Left ventricle myocardium superior (tissue), 1 donor: ENCODE measurements around the gene CH25H. TPM values are rescaled to one million over a fixed set of nuclear protein-coding genes. Genes with fewer than 3 reads are reported as not detected.

Experiments
- ATAC-seq: fragments of 200-7000 bp; cut with Tn5 transposase; one replicate; pipeline ENCODE4 v1.9.1; 2020; ENCODE audit warnings: mild to moderate bottlenecking, moderate library complexity
- DNase-seq: peaks from one replicate; pipeline ENCODE4 v3.0.0-alpha.2; 2020
- intact Hi-C: fragments of 100-400 bp; cut with micrococcal nuclease; formaldehyde crosslinking; loops from one replicate; pipeline ENCODE4 v1.11.0; 2022
- total RNA-seq: library from RNA; stranded (reverse); fragmentation: NEBNext Ultra II Directional; extraction: Animal tissue kit (Norgen Biotek cat#: 25700); gene quantifications from one replicate; pipeline ENCODE4 v1.2.1, GENCODE V29; 2021
- donor health status: DM: no; HTN: yes; CAD: no; lungs with severe emphysema.

CH25H gene
- total RNA-seq, 1 donor from 2014 or later: 0.25 TPM

DNA sequence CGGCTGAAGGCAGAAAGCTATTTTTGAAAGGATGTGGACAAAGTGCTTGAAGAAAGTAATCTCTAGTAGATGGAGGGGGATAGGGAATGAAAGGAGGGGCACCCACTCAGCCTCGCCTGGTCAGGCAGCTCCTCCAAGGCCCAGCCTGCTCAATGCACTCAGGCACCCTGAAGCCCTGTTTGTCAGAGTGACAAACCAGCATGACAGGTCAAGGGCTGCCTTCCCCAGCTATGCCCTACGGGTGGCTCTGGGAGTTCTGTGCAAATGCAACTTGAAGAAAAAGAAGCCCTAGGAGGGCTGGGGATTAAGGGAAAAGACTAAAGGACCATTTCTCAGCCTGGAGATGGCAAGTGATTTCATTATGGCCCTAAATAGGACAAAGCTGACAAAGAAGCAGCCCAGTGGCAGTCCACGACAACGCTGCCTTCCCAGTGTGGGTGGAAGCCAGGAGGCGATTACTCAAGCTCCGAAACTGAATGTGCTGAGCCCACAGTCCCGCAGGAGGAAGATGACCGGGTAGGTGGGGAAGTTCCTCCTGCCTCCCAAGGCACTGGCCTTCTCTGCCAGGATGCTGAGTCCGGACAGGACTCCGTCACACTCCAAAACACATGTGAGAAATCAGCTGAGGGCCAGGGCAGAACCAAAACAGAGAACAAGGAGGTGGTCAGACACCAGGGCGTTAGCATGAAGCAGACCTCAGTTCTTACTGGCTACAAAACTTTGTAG is 28.1 kb upstream of the CH25H start:
- peak; percentile 66 for DNase-seq
- ATAC-seq: peak; percentile 62
- intact Hi-C loops: no loop called here

GRCh38 chr10:89233033-89233432 is 25.9 kb upstream of the CH25H start:
- intact Hi-C loops: no loop called here
- ATAC-seq: no peak
- no peak for DNase-seq

- DNase-seq (no peak), ATAC-seq (no peak)
- intact Hi-C loops: no loop called here
These were observed 21.8 kb upstream of the CH25H start for GRCh38 chr10:89228962-89229361.

DNA sequence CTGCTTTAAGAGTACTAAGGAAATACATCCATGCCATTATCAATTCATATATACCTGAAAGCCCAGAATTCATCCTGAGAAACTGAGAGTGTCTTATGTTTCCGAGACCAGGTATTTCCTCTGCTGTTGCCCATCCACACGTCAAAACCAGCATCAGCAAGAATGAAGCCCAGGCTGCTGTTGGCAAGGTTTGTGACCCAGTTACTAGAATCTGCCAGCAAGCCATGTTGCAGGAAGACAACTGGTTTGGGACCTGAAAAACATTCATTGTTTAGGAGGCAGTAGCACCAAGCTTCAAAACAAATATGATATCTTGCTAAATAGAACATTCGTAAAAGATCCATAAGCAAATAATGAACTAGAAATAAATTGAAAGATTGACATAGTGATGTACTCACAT is 21.0 kb upstream of the CH25H start:
- intact Hi-C loops: no loop called here
- DNase-seq (no peak), ATAC-seq (no peak)

DNA sequence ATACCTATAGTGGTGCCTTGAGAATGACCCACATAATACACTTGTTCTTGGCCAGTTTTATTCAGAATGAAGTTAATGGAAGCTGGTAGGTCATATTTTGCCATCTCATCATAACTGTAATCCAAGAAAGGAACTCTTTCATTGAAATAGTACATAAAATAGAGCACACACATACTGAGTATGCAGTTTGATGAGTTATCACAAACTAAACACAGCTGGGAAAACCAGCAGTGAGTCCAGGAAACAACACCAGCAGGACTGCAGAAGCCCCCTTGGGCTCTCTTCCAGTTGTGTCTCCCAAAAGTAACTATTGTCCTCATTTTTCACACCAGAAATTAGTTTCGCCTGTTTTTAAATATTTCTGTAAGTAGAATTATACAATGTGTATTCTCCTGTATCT is 19.8 kb upstream of the CH25H start:
- intact Hi-C loops: no loop called here
- DNase-seq (no peak), ATAC-seq (no peak)

DNA sequence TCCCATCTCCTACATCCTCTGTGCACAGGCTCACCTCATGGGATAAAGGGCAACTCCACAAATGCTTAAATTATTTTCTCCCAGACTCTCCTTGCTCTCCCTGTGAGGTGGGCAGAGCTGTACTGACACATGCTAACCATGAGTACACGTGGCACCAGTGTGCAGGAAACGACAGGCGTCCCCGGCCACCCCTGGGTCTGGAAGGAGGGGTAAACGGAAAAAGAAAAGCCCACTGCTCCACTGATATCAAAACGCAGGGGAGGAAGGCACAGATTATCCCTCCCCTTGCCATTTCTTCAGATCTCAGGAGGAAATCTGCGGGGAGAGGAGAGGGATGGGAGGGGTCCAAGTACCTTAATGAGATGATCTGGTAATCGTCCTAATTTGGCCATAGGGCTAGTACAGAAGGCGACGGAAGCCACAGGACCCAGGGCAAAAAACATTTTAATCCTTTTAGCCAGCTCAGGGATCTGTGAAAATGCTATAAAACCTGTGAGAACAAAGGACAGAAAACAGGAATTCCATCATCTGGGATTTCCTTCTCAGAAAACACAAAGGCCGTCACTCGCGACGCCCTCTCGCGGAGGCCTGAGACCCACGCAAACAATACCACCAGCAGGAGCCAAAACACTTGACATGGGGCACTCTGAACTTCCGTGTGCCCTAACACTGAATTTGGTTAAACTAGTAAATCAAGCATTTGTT is 17.8 kb upstream of the CH25H start:
- peak; percentile 59 for DNase-seq
- ATAC-seq: peak; percentile 60
- intact Hi-C loops: no loop called here

DNA sequence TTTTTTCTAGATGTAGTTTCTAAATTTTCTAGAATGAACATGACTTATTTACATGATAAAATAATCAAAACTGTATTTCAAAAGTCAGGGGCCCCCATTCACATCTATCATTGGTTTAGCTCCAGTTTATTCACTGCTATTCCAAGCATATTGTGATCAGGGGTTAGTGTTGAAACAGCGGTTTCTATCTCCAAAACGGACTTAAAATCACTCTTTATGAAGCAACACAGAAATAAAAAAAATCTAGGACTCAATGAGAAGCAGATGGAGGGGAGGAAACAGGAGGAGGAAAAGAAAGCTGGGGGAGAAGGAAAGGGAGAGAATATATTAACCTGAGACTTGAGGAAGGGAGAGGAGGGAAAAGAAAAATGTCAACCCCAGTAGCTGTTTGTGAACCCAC is 14.8 kb upstream of the CH25H start:
- ATAC-seq (no peak), DNase-seq (no peak)
- intact Hi-C loops: no loop called here

DNA sequence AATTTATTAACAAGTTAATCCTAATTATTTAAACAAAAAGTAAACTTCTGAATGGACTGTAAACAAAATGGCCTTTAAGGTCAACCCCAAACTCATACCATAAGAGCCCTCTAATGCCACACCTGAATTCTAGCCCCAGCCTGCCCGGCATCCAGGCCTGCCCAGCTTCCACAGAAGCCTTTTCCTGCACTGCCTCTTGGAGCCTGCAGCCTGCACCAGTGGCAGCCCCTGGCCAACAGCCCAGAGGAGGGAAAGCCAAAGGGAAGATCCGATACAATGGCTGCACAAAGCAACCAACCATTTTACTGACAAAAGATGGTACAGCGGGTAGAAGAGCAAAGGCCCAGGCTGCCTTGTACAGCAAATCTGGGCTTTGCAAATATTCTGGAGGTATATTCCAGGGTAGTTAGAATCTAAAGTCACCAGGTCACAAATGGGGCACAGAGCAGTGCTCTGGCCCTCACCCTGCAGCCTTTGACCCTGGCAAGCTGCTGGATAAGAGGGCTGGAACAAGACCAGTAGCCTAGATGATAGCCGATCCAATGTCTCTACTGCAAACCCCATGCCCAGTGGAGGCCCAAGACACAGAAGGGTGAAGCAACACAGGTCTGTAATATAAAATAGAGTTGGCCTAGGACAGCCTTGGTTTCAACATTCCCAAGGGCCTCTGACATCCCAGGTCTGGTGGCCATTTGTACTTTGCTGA is 12.5 kb upstream of the CH25H start:
- DNase-seq (peak; percentile 46), ATAC-seq (no peak)
- intact Hi-C loops: loop anchor here (5.0 kb wide), 1 partner anchor 387 kb away; no protein-coding TSS in a partner anchor

DNA sequence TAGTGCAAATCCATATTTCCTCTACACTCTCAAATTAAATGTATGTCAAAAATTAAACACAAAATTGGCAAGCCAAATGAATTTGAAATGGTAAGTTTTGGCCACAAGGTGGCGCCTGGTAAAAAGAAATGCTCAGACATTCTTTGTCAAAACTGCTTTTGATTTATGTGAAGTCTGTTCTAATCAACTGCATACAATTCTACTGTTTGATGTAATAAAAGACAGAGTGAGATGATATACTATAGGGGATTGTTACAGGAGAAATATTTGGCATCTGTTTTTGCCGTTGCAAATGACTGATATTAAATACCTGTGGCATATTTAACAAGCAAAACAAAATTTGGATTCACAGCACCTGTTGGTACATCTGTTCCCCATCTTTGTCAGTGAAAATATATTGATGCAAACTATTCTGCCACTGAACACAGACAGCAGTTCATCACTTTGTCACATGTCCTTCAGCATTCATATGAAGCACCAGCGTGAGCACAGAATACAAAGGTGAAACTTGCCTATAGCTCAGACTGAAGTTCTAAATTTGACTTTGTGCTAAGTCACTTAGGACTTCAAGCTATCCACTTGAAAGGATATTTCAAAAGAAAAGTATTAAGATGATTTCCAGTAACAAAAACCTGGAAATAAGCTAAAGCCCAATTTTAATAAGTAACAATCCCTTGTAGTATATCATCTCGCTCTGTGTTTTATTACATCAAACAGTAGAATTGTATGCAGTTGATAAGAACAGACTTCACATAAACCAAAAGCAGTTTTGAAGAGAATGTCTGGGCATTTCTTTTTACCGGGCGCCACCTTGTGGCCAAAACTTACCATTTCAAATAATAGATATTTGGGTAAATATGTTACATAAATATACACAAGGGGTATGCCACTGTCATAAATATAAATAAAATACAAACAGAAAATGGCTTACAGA is 10.2 kb upstream of the CH25H start:
- intact Hi-C loops: loop anchor here (5.0 kb wide), 1 partner anchor 385 kb away; no protein-coding TSS in a partner anchor
- DNase-seq (peak; percentile 53), ATAC-seq (peak; percentile 51)

DNA sequence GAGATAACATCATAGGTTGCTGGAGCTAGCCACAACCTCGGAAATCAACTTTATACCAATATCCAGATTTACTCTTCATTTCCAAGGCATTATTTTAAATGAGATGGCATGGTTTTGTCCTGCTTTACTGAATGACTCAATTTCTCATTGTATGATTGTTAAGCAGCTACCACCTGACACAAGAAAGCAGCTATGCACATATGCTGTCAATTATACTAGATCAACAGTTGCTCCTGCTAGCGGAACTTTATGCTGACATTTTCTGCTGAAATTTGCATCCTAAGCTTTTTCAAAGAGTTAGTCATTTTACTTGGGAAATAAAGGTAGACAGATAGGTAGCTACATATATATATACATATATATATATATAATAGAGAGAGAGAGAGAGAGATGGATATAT is 8.9 kb upstream of the CH25H start:
- DNase-seq: no peak

GRCh38 chr10:89215511-89215910 is 8.4 kb upstream of the CH25H start:
- intact Hi-C loops: loop anchor here (5.0 kb wide), 1 partner anchor 383 kb away; no protein-coding TSS in a partner anchor
- ATAC-seq (no peak), DNase-seq (no peak)

More for the DNA sequence above, 8.9 kb upstream of the CH25H start:
- intact Hi-C loops: loop anchor here (5.0 kb wide), 1 partner anchor 384 kb away; no protein-coding TSS in a partner anchor
- ATAC-seq: no peak

DNA sequence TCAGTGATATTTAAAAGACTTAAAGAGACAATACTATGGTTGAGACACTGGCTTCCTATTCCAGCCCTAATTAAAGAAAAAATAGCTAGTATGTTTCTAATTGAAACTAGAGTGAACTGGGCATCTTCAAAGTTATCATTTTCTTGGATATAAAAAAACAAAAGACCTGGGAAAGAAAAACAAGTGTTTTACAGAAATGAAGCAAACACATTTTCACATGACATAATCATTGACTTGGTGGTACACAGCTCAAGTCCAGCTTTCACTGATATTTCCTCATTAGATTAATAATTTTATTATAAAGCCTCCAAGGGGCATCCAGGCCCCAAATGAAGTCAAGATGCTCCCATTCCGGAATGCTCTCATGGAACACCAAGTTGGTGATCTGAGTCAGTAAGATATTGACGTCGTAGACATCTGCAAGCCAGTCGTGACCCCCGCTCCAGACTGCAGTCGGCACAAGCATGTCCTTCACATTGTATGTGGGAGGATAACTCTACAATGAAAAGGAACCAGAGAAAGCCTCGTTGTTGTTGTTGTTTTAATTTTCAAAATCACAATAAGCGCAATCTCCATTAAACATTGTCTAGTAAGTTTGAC is 7.5 kb upstream of the CH25H start:
- ATAC-seq (no peak), DNase-seq (no peak)
- intact Hi-C loops: loop anchor here (5.0 kb wide), 2 partner anchors 277 to 382 kb away; no protein-coding TSS in a partner anchor

DNA sequence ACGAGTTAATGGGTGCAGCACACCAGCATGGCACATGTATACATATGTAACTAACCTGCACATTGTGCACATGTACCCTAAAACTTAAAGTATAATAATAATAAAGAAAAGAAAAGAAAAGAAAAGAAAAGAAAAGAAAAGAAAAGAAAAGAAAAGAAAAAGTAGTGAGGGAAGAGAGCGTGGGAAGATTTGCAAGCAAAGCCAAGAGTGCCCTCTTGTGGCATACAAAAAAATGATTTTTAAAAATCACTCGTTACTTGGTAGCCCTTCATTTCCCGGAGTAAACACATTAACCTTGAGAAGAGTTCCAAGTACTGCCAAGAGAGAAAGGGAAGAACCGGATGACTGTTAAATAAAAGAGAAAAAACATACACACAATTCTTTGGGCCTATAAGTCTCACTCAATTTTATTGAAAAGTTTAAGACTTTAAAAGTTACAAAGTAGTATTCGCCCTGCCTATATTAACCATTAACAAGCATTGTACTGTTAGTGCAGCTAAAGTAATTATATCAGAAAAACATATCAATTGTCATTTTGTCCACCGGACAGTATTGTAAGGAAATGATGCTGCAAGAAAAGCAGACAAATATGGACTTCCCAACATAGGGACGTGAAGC is 6.2 kb upstream of the CH25H start:
- no peak for DNase-seq
- peak; percentile 66 for ATAC-seq
- intact Hi-C loops: loop anchor here (2.0 to 5.0 kb wide), 2 partner anchors 182 to 276 kb away; no protein-coding TSS in a partner anchor

DNA sequence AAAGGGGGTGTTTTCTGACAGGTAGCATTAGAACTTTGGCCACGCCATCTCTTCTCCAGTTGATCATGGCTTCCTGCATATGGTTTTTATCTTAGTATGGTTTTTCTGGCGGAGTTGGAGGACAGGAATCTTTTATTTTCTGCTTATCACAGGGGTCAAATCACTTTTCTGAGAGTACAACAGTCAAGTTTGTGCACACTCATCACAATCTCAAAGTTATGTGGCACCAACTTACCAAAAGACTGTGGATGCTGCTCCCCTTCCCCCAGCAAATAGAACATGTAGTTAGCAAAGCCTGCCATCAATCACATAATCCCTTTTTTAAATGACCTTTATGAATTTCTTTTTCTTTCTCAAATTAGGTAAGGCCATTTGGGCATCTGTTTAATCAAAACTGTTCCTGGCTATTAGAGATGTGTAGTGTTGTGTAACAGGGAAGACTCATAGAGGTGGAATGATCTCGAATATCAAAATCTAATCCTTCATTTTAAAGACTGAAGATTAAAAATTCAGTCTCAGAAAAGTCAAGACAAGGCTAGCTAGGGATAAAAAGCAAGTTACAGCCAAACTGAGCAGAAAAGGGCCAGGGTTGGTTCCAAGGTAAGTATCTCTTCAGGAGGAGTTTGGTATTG is 3.8 kb upstream of the CH25H start:
- DNase-seq: no peak
- intact Hi-C loops: loop anchor here (5.0 kb wide), 1 partner anchor 274 kb away; no protein-coding TSS in a partner anchor
- no peak for ATAC-seq

DNA sequence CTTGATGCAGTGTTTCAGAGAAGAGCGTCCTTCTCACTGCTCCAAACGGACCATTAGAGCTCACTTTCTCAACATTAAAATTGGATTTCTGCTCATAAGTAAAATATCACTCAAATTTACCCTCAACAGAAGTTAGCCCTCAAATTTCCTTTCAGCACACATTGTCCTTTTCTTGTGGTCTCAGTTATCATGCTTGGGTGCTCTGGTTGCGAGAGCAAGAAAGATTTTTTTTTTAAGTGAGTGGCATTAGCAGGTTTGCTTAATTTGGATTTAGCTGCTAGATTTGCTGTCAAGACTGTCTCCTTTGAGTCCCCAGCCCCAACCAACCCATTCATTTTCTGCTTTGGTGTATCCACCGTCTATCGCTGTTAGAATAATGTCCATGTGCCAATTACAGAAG is 2.6 kb upstream of the CH25H start:
- no peak for ATAC-seq
- intact Hi-C loops: loop anchor here (5.0 kb wide), 1 partner anchor 272 kb away; no protein-coding TSS in a partner anchor
- no peak for DNase-seq

DNA sequence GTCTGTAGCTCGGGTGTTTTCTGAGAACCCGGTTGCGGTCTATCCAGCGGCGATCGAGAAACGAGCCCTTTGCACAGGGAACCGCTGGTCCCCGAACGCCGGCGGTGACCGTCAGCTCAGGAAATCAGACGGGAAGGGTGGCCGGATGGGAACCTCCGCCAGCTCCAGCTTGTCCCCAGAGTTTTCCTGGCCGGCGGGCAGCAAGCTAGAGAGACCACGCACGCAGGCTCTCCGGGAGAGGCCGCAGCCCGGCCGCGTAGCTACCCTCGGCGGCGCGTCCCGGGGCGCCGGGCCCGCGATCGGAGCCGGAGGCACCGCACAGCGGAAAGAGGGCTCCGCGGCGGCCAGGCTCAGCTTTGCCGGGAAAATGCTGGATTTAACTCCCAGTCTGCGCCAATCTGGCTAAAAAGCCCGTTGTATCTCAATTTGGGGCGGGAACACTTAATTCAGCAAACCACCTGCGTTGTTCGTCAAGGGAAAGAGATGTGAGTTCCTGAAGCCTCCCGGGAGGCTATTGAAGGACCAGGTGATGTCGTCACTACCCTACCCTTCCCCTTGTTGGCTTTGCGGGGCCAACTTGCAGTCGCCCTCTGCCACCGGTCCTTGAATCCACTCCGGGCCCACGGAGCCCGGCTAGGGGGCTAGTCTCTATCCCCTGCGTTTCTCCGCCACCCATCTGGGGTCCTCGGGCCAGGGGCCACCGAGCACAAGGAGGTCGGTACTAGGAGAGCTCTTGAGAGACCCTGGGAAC is 859 bp upstream of the CH25H start:
- peak; percentile 72 for DNase-seq
- intact Hi-C loops: no loop called here
- peak; percentile 79 for ATAC-seq
